Keratinocyte (primary cell): Measurements from ENCODE around the gene TLCD1. TPM values are rescaled to one million over a fixed set of nuclear protein-coding genes. Genes with fewer than 3 reads are reported as not detected.

Source experiments
- DNase-seq: peaks from one replicate; pipeline ENCODE4 v3.0.0-alpha.2; 2011; ENCODE audit warnings: low read depth, missing footprints, low spot score
- FAIRE-seq: peaks from 2 replicates; lab custom pipeline; 2011; peaks lifted over from hg19 to GRCh38; lab: Jason Lieb, UNC
- H2AFZ ChIP-seq: 2 replicates; pipeline ENCODE4 v1.6.0; 2012; ENCODE audit warnings: low read length, control low read depth, inconsistent platforms; ENCODE audit not compliant: control insufficient read depth
- H3K27ac ChIP-seq: 2 replicates; pipeline ENCODE4 v1.5.1; 2011; ENCODE audit warnings: low read length; ENCODE audit not compliant: control insufficient read depth, insufficient read depth
- H3K27me3 ChIP-seq: 3 replicates; pipeline ENCODE4 v1.6.0; 2011; ENCODE audit warnings: low read length; ENCODE audit not compliant: control insufficient read depth, insufficient read depth; ENCODE audit errors: extremely low read depth
- H3K36me3 ChIP-seq, 2 experiments: 2 replicates in 1 of 2; 3 replicates in 1 of 2; pipeline ENCODE4 v1.5.1; 2011; ENCODE audit warnings: low read length in 2 of 2, mild to moderate bottlenecking in 1 of 2; ENCODE audit not compliant: control insufficient read depth in 2 of 2, insufficient read depth in 2 of 2; ENCODE audit errors: extremely low read depth in 1 of 2
- H3K4me1 ChIP-seq: 3 replicates; pipeline ENCODE4 v1.5.1; 2011; ENCODE audit warnings: low read length; ENCODE audit not compliant: control insufficient read depth, insufficient read depth; ENCODE audit errors: extremely low read depth
- H3K4me2 ChIP-seq: 3 replicates; pipeline ENCODE4 v1.6.0; 2011; ENCODE audit warnings: low read depth, low read length; ENCODE audit not compliant: control insufficient read depth, insufficient read depth; ENCODE audit errors: extremely low read depth
- H3K4me3 ChIP-seq, 3 experiments: fragments of 200-600 bp in 1 of 3; sonication (generic) in 1 of 3; 2 replicates in 2 of 3; 3 replicates in 1 of 3; pipeline ENCODE4 v1.5.1; 2011 to 2016; ENCODE audit warnings: low read length in 3 of 3, mild to moderate bottlenecking in 3 of 3, control low read depth in 2 of 3, inconsistent platforms in 1 of 3, low read depth in 1 of 3, mixed read lengths in 1 of 3, mixed run types in 1 of 3, moderate library complexity in 1 of 3; ENCODE audit not compliant: control insufficient read depth in 2 of 3, insufficient read depth in 2 of 3; ENCODE audit errors: extremely low read depth in 1 of 3
- H3K79me2 ChIP-seq: 2 replicates; pipeline ENCODE4 v1.6.0; 2012; ENCODE audit warnings: low read length; ENCODE audit not compliant: control insufficient read depth, insufficient read depth
- H3K9ac ChIP-seq: 3 replicates; pipeline ENCODE4 v1.6.0; 2011; ENCODE audit warnings: low read length; ENCODE audit not compliant: control insufficient read depth, insufficient read depth; ENCODE audit errors: extremely low read depth
- H3K9me1 ChIP-seq: 3 replicates; pipeline ENCODE4 v1.6.0; 2011; ENCODE audit warnings: low read length; ENCODE audit not compliant: control insufficient read depth, insufficient read depth; ENCODE audit errors: extremely low read depth
- H3K9me3 ChIP-seq: 2 replicates; pipeline ENCODE4 v1.5.1; 2012; ENCODE audit warnings: low read depth, low read length; ENCODE audit not compliant: control insufficient read depth
- H4K20me1 ChIP-seq: 3 replicates; pipeline ENCODE4 v1.6.0; 2011; ENCODE audit warnings: low read length; ENCODE audit not compliant: control insufficient read depth, insufficient read depth; ENCODE audit errors: extremely low read depth
- CTCF ChIP-seq, 3 experiments: IDR thresholded peaks in 1 of 3; conservative IDR thresholded peaks in 1 of 3; optimal IDR thresholded peaks in 1 of 3; 2 replicates in 2 of 3; 3 replicates in 1 of 3; pipeline versions ENCODE3 to v1.5.1; 2011; ENCODE audit warnings: low read length in 3 of 3, mild to moderate bottlenecking in 3 of 3, moderate library complexity in 2 of 3, control low read depth in 1 of 3, inconsistent platforms in 1 of 3; ENCODE audit not compliant: insufficient read depth in 2 of 3; ENCODE audit errors: extremely low read depth in 1 of 3
- EZH2 ChIP-seq: IDR thresholded peaks from one replicate; pipeline ENCODE4 v1.6.1; 2012; ENCODE audit warnings: inconsistent platforms, mild to moderate bottlenecking, low read length, moderate library complexity
- dilution Hi-C: fragments of 300-500 bp; cut with MboI; formaldehyde crosslinking; loops from one replicate; pipeline ENCODE4 v1.7.0; 2020; ENCODE audit warnings: low sequenced_read_pairs; ENCODE audit not compliant: extremely low pct_ligation_motif_present
- polyA plus RNA-seq, 5 experiments: library from polyadenylated mRNA; depleted of rRNA in 3 of 5; stranded (reverse) in 3 of 5; stranded (forward) in 1 of 5; unstranded in 1 of 5; fragments of >200 nt; gene quantifications; 1 replicate in 1 of 5; 2 replicates in 3 of 5; 3 replicates in 1 of 5; pipeline versions ENCODE4 v1.2.1 to v1.2.3, GENCODE V29; 2011 to 2012; ENCODE audit warnings: missing spikeins in 2 of 5, low read depth in 1 of 5, low replicate concordance in 1 of 5

Gene TLCD1
- polyA plus RNA-seq, 1 donor (not counting 4 experiments of a cell fraction or from before 2014, with no cell fraction given) = 14.0 TPM

DNA sequence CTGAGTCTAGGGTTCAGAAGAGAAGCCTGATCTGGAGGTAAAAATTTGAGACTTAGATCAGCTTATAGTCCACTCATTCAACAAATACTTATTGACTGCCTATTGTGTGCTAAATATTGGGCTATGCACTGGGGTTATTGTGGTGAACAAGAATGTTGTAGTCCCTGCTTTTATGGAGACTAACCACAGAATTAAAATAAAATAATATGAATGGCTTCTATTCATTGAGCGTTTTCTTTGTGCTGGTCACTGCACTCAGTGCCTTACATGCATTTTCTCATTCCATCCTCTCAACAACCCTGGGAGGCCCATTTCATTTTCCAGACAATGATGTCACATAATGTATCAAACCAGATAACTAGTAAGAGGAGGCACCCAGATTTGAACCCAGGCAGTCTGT lies 7.3 kb upstream of the TLCD1 start:
- TF ChIP-seq CTCF (optimal IDR thresholded peaks at IDR 0.05 in 1 of 3, IDR thresholded peaks at IDR 0.05 in 1 of 3, conservative IDR thresholded peaks at IDR 0.05 in 1 of 3; ENCODE audit: extremely low read depth in 1 of 3, insufficient read depth in 2 of 3, low read length in 3 of 3) (no peak), EZH2 (no peak)
- H3K4me2 ChIP-seq = no peak overlapping the region
- no peaks in the 10 kb centered on the region for H3K9me3 ChIP-seq
- H2AFZ ChIP-seq = no peak overlapping the region
- H3K9ac ChIP-seq = no peak overlapping the region
- no peaks in the 10 kb centered on the region for H3K79me2 ChIP-seq
- H3K36me3 ChIP-seq = no peaks in the 10 kb centered on the region
- no peak overlapping the region for H3K27ac ChIP-seq
- no peaks in the 10 kb centered on the region for H3K9me1 ChIP-seq
- H3K4me3 ChIP-seq = no peak overlapping the region
- peaks cover 13% of the 10 kb centered on the region for H3K4me1 ChIP-seq
- H3K27me3 ChIP-seq = no peaks in the 10 kb centered on the region
- dilution Hi-C loops = no loop called here
- FAIRE-seq = no peak
- DNase-seq = no peak
- no peaks in the 10 kb centered on the region for H4K20me1 ChIP-seq

- H3K9me1 ChIP-seq = no peaks in the 10 kb centered on the region
- no peak overlapping the region for H3K4me2 ChIP-seq
- H4K20me1 ChIP-seq = peaks cover 5% of the 10 kb centered on the region
- H3K79me2 ChIP-seq = no peaks in the 10 kb centered on the region
- no peaks in the 10 kb centered on the region for H3K9me3 ChIP-seq
- H3K27ac ChIP-seq = no peak overlapping the region
- dilution Hi-C loops = no loop called here
- no peak overlapping the region for H2AFZ ChIP-seq
- H3K9ac ChIP-seq = no peak overlapping the region
- no peaks in the 10 kb centered on the region for H3K27me3 ChIP-seq
- no peak for FAIRE-seq
- peaks cover 27% of the 10 kb centered on the region for H3K4me1 ChIP-seq
- no peak overlapping the region for H3K4me3 ChIP-seq
- no peak for TF ChIP-seq EZH2
- TF ChIP-seq CTCF (optimal IDR thresholded peaks at IDR 0.05 in 1 of 3, IDR thresholded peaks at IDR 0.05 in 1 of 3, conservative IDR thresholded peaks at IDR 0.05 in 1 of 3; ENCODE audit: extremely low read depth in 1 of 3, insufficient read depth in 2 of 3, low read length in 3 of 3) = no peak
- H3K36me3 ChIP-seq = peaks cover 1 to 4% of the 10 kb centered on the region in 2 experiments
- DNase-seq = no peak
Measured at GRCh38 chr17:28729950-28730330, 3.9 kb upstream of the TLCD1 start.
